ENCODE measurements around the gene ZNF746. TPM values are rescaled to one million over a fixed set of nuclear protein-coding genes. Genes with fewer than 3 reads are reported as not detected.

Gene ZNF746
- total RNA-seq, 1 donor from 2014 or later, result 24.7 TPM

GRCh38 chr7:149474309-149475120 is 23.1 kb downstream of the ZNF746 start:
- TF ChIP-seq EZH2 (IDR thresholded peaks at IDR 0.05; ENCODE audit: insufficient read depth, low read length) (no peak), CTCF (IDR thresholded peaks at IDR 0.05; ENCODE audit: insufficient read depth, low read depth, low read length) (no peak)
- H3K36me3 ChIP-seq (ENCODE audit: insufficient read depth, low read length), result peaks cover 18% of the 10 kb centered on the region
- H3K4me2 ChIP-seq (ENCODE audit: low read length), result no peak overlapping the region
- H3K4me1 ChIP-seq (ENCODE audit: insufficient read depth, low read length), result no peaks in the 10 kb centered on the region
- H3K27me3 Mint-ChIP-seq (ENCODE audit: low read depth, unreplicated experiment), result no peaks in the 10 kb centered on the region
- H3K9ac ChIP-seq (ENCODE audit: low read length), result no peak overlapping the region
- FAIRE-seq (no peak), DNase-seq (ENCODE audit: low read depth) (no peak)
- no peak overlapping the region for H3K4me3 Mint-ChIP-seq (ENCODE audit: unreplicated experiment)
- peaks cover 21% of the 10 kb centered on the region for H3K79me2 ChIP-seq (ENCODE audit: insufficient read depth, low read length)
- no peak overlapping the region for H2AFZ ChIP-seq (ENCODE audit: low read depth, low read length)
- H4K20me1 ChIP-seq (ENCODE audit: insufficient read depth, low read length), result peaks cover 26% of the 10 kb centered on the region
- H3K27me3 ChIP-seq (ENCODE audit: insufficient read depth, low read length), result no peaks in the 10 kb centered on the region
- H3K9me3 Mint-ChIP-seq (ENCODE audit: unreplicated experiment), result peaks cover 9% of the 10 kb centered on the region
- H3K4me3 ChIP-seq (ENCODE audit: insufficient read depth, low read depth, low read length), result no peak overlapping the region
- H3K27ac Mint-ChIP-seq (ENCODE audit: unreplicated experiment), result no peak overlapping the region
- H3K36me3 Mint-ChIP-seq (ENCODE audit: low read depth, unreplicated experiment), result peaks cover 46% of the 10 kb centered on the region
- no peak overlapping the region for H3K27ac ChIP-seq (ENCODE audit: low read depth, low read length)
- H3K4me1 Mint-ChIP-seq (ENCODE audit: low read depth, unreplicated experiment), result peaks cover 8% of the 10 kb centered on the region
- peaks cover 2% of the 10 kb centered on the region for H3K9me3 ChIP-seq (ENCODE audit: insufficient read depth, low read depth, low read length)

- peaks cover 16% of the 10 kb centered on the region for H3K36me3 ChIP-seq (ENCODE audit: insufficient read depth, low read length)
- H3K27me3 Mint-ChIP-seq (ENCODE audit: low read depth, unreplicated experiment), result no peaks in the 10 kb centered on the region
Observed at GRCh38 chr7:149473251-149473650, 24.4 kb downstream of the ZNF746 start.

More at GRCh38 chr7:149473251-149473650, 24.4 kb downstream of the ZNF746 start:
- Histone ChIP-seq H3K4me2 (ENCODE audit: low read length) (no peak overlapping the region), H3K27me3 (ENCODE audit: insufficient read depth, low read length) (no peaks in the 10 kb centered on the region), H2AFZ (ENCODE audit: low read depth, low read length) (no peak overlapping the region), H3K9me3 (ENCODE audit: insufficient read depth, low read depth, low read length) (peaks cover 2% of the 10 kb centered on the region), H4K20me1 (ENCODE audit: insufficient read depth, low read length) (peaks cover 17% of the 10 kb centered on the region), H3K4me3 (ENCODE audit: insufficient read depth, low read depth, low read length) (no peak overlapping the region), H3K27ac (ENCODE audit: low read depth, low read length) (no peak overlapping the region), H3K9ac (ENCODE audit: low read length) (no peak overlapping the region), H3K79me2 (ENCODE audit: insufficient read depth, low read length) (peaks cover 8% of the 10 kb centered on the region), H3K4me1 (ENCODE audit: insufficient read depth, low read length) (no peaks in the 10 kb centered on the region)
- Mint-ChIP-seq H3K36me3 (ENCODE audit: low read depth, unreplicated experiment) (peaks cover 35% of the 10 kb centered on the region), H3K4me3 (ENCODE audit: unreplicated experiment) (no peak overlapping the region), H3K4me1 (ENCODE audit: low read depth, unreplicated experiment) (peaks cover 8% of the 10 kb centered on the region), H3K9me3 (ENCODE audit: unreplicated experiment) (peaks cover 4% of the 10 kb centered on the region), H3K27ac (ENCODE audit: unreplicated experiment) (no peak overlapping the region)
- DNase-seq (ENCODE audit: low read depth), result no peak
- FAIRE-seq, result no peak
- TF ChIP-seq EZH2 (IDR thresholded peaks at IDR 0.05; ENCODE audit: insufficient read depth, low read length), result no peak
- TF ChIP-seq CTCF (IDR thresholded peaks at IDR 0.05; ENCODE audit: insufficient read depth, low read depth, low read length), result no peak
